A549 (cell line): Measurements from ENCODE around the gene HBE1. TPM values are rescaled to one million over a fixed set of nuclear protein-coding genes. Genes with fewer than 3 reads are reported as not detected.

Source experiments
- ATAC-seq, 2 experiments: fragments of 200-7000 bp in 1 of 2; fragments of >200 bp in 1 of 2; cut with Nextera tagmentation in 1 of 2; cut with Tn5 transposase in 1 of 2; 3 replicates each; pipeline versions ENCODE4 v1.8.0 to v1.9.1; 2018 to 2020; ENCODE audit warnings: mild to moderate bottlenecking in 1 of 2, moderate library complexity in 1 of 2
- CTCF ChIA-PET: fragments of 300-600 bp; sonication (Branson Sonifier 250); formaldehyde crosslinking; extraction: SDS; loops from one replicate; lab custom pipeline; 2021; ENCODE audit warnings: antibody characterized with exemption, inconsistent platforms; lab: Yijun Ruan, JAX
- POLR2A ChIA-PET: fragments of 350-600 bp; formaldehyde crosslinking; extraction: SDS; loops from one replicate; lab custom pipeline; 2021; ENCODE audit warnings: antibody characterized with exemption, inconsistent platforms; lab: Yijun Ruan, JAX
- DNase-seq, 2 experiments: peaks; one replicate each; pipeline versions ENCODE4 v3.0.0 to v3.0.0-alpha.2; 2011 to 2016; ENCODE audit warnings: low read depth in 1 of 2, low spot score in 1 of 2
- FAIRE-seq: peaks from 2 replicates; lab custom pipeline; 2011; peaks lifted over from hg19 to GRCh38; lab: Jason Lieb, UNC
- H3K27ac ChIP-seq, 2 experiments: fragments of >200 bp; sonication (Bioruptor Twin); formaldehyde crosslinking; 3 replicates each; pipeline ENCODE4 v1.5.1; 2016 to 2017
- H3K4me1 ChIP-seq: fragments of >200 bp; sonication (Bioruptor Twin); formaldehyde crosslinking; 3 replicates; pipeline ENCODE4 v1.6.1; 2016
- H3K4me2 ChIP-seq: fragments of >200 bp; sonication (Bioruptor Twin); formaldehyde crosslinking; 3 replicates; pipeline ENCODE4 v1.6.1; 2016
- H3K4me3 ChIP-seq: fragments of >200 bp; sonication (Bioruptor Twin); formaldehyde crosslinking; 3 replicates; pipeline ENCODE4 v1.5.1; 2016
- H3K9me3 ChIP-seq: fragments of >200 bp; sonication (Bioruptor Twin); formaldehyde crosslinking; 3 replicates; pipeline ENCODE4 v1.6.1; 2016
- BHLHE40 ChIP-seq: IDR thresholded peaks from 2 replicates; pipeline ENCODE4 v1.6.1; 2012; ENCODE audit warnings: low read depth, low read length, inconsistent platforms
- CBX2 ChIP-seq: fragments of 200-600 bp; sonication (generic); IDR thresholded peaks from 2 replicates; pipeline ENCODE4 v1.6.1; 2016; ENCODE audit warnings: low read depth, mild to moderate bottlenecking, borderline replicate concordance
- CEBPB ChIP-seq, 2 experiments: fragments of >200 bp in 1 of 2; sonication (Bioruptor Twin) in 1 of 2; formaldehyde crosslinking in 1 of 2; IDR thresholded peaks; 2 replicates each; pipeline ENCODE4 v1.6.1; 2012 to 2016
- CHD2 ChIP-seq: fragments of 150-350 bp; IDR thresholded peaks from 2 replicates; pipeline ENCODE4 v1.6.1; 2014; ENCODE audit warnings: low read length; ENCODE audit not compliant: partially characterized antibody
- EHMT2 ChIP-seq: fragments of 200-600 bp; sonication (generic); IDR thresholded peaks from 2 replicates; pipeline ENCODE4 v1.6.1; 2016; ENCODE audit warnings: antibody characterized with exemption, low read depth, mild to moderate bottlenecking, moderate library complexity
- EP300 ChIP-seq, 2 experiments: fragments of >200 bp; sonication (Bioruptor Twin); formaldehyde crosslinking; IDR thresholded peaks; 2 replicates in 1 of 2; 3 replicates in 1 of 2; pipeline ENCODE4 v1.6.1; 2016 to 2017
- ESRRA ChIP-seq: fragments of 150-350 bp; IDR thresholded peaks from 2 replicates; pipeline ENCODE4 v1.6.1; 2014; ENCODE audit warnings: mild to moderate bottlenecking, low read length, borderline replicate concordance
- FOSB ChIP-seq: fragments of 250-450 bp; sonication (Bioruptor Pico); IDR thresholded peaks from 2 replicates; pipeline ENCODE4 v1.5.0; 2020; ENCODE audit warnings: mild to moderate bottlenecking, moderate library complexity
- GATA3 ChIP-seq: IDR thresholded peaks from 2 replicates; pipeline ENCODE4 v1.6.1; 2012; ENCODE audit warnings: borderline replicate concordance
- HDAC2 ChIP-seq: fragments of 200-600 bp; sonication (generic); IDR thresholded peaks from 2 replicates; pipeline ENCODE4 v1.6.1; 2016
- HEYL ChIP-seq: fragments of 250-450 bp; sonication (Bioruptor Pico); IDR thresholded peaks from 2 replicates; pipeline ENCODE4 v1.8.0; 2021; ENCODE audit warnings: mild to moderate bottlenecking, moderate library complexity
- HOXA7 ChIP-seq: fragments of 250-450 bp; sonication (Bioruptor Pico); IDR thresholded peaks from 2 replicates; pipeline ENCODE4 v1.5.0; 2020; ENCODE audit warnings: mild to moderate bottlenecking, moderate library complexity
- JUN ChIP-seq, 2 experiments: fragments of >200 bp; sonication (Bioruptor Twin); formaldehyde crosslinking; IDR thresholded peaks; 2 replicates in 1 of 2; 3 replicates in 1 of 2; pipeline ENCODE4 v1.6.1; 2016 to 2017
- JUNB ChIP-seq: fragments of >200 bp; sonication (Bioruptor Twin); formaldehyde crosslinking; IDR thresholded peaks from 2 replicates; pipeline ENCODE4 v1.6.1; 2016
- KDM5A ChIP-seq: fragments of 200-600 bp; sonication (generic); IDR thresholded peaks from 2 replicates; pipeline ENCODE4 v1.6.1; 2016; ENCODE audit warnings: antibody characterized with exemption, mild to moderate bottlenecking
- MAZ ChIP-seq: fragments of 150-350 bp; IDR thresholded peaks from 2 replicates; pipeline ENCODE4 v1.6.1; 2014; ENCODE audit warnings: antibody characterized with exemption, low read depth, low read length, borderline replicate concordance
- NR3C1 ChIP-seq: fragments of >200 bp; sonication (Bioruptor Twin); formaldehyde crosslinking; IDR thresholded peaks from 3 replicates; pipeline ENCODE4 v1.6.1; 2017
- POLR2A ChIP-seq: IDR thresholded peaks from 2 replicates; pipeline ENCODE4 v1.6.1; 2012; ENCODE audit warnings: mild to moderate bottlenecking, low read length
- RAD21 ChIP-seq, 2 experiments: fragments of >200 bp in 1 of 2; sonication (Bioruptor Twin) in 1 of 2; formaldehyde crosslinking in 1 of 2; IDR thresholded peaks in 1 of 2; conservative IDR thresholded peaks in 1 of 2; 2 replicates in 1 of 2; 3 replicates in 1 of 2; pipeline ENCODE4 v1.6.1; 2012 to 2018; ENCODE audit warnings: inconsistent platforms in 1 of 2
- RARB ChIP-seq: fragments of 250-450 bp; sonication (Bioruptor Pico); IDR thresholded peaks from 2 replicates; pipeline ENCODE4 v1.8.0; 2021; ENCODE audit warnings: mild to moderate bottlenecking, moderate library complexity
- RFX5 ChIP-seq: fragments of 450-650 bp; IDR thresholded peaks from 2 replicates; pipeline ENCODE4 v1.7.1; 2014; ENCODE audit warnings: antibody characterized with exemption, mild to moderate bottlenecking, moderate library complexity
- RNF2 ChIP-seq: fragments of 200-600 bp; sonication (generic); IDR thresholded peaks from 2 replicates; pipeline ENCODE4 v1.6.1; 2016; ENCODE audit warnings: low read depth, mild to moderate bottlenecking, antibody characterized with exemption, moderate library complexity, borderline replicate concordance
- SREBF2 ChIP-seq: fragments of 450-650 bp; IDR thresholded peaks from 2 replicates; pipeline ENCODE4 v1.6.1; 2014; ENCODE audit warnings: mild to moderate bottlenecking, moderate library complexity
- TFCP2L1 ChIP-seq: fragments of 250-450 bp; sonication (Bioruptor Pico); IDR thresholded peaks from 2 replicates; pipeline ENCODE4 v1.5.0; 2021; ENCODE audit warnings: mild to moderate bottlenecking
- ZC3H11A ChIP-seq: fragments of 450-650 bp; IDR thresholded peaks from 2 replicates; pipeline ENCODE4 v1.6.1; 2014; ENCODE audit warnings: antibody characterized with exemption, mild to moderate bottlenecking
- ZFP36 ChIP-seq: fragments of 450-650 bp; IDR thresholded peaks from 2 replicates; pipeline ENCODE4 v1.6.1; 2014; ENCODE audit warnings: borderline replicate concordance; ENCODE audit not compliant: partially characterized antibody
- ZNF302 ChIP-seq: fragments of 250-450 bp; sonication (Bioruptor Pico); IDR thresholded peaks from 2 replicates; pipeline ENCODE4 v1.9.0; 2021; ENCODE audit warnings: inconsistent platforms, mild to moderate bottlenecking, moderate library complexity
- WGBS: methylation state at CpG from one replicate; pipeline ENCODE4 v1.1.6; 2017; ENCODE audit errors: missing lambda C conversion rate; 5-methylcytosine and 5-hydroxymethylcytosine counted together
- polyA plus RNA-seq, 4 experiments: library from polyadenylated mRNA; depleted of rRNA in 3 of 4; stranded (reverse); fragments of >200 nt; fragmentation: RNase III in 1 of 4; extraction: RNeasy Plus Mini Kit Qiagen cat#74134 plus additional on column Dnase treatment in 1 of 4; gene quantifications; 2 replicates in 3 of 4; 3 replicates in 1 of 4; pipeline ENCODE4 v1.2.3, GENCODE V29; 2011 to 2017
- TF ChIP-seq, protein P1 (sequence below): fragments of >200 bp; sonication (Bioruptor Twin); formaldehyde crosslinking; IDR thresholded peaks from 3 replicates; pipeline ENCODE4 v1.6.1; 2016
- TF ChIP-seq, protein P2 (sequence below): fragments of >200 bp; sonication (Bioruptor Twin); formaldehyde crosslinking; IDR thresholded peaks from 3 replicates; pipeline ENCODE4 v1.5.1; 2016
- TF ChIP-seq, protein P3 (sequence below): fragments of 450-650 bp; IDR thresholded peaks from 2 replicates; pipeline ENCODE4 v1.6.1; 2014; ENCODE audit warnings: antibody characterized with exemption
- TF ChIP-seq, protein P4 (sequence below): IDR thresholded peaks from 2 replicates; pipeline ENCODE4 v1.6.1; 2012; ENCODE audit warnings: low read depth, borderline replicate concordance
- TF ChIP-seq, protein P5 (sequence below): fragments of 250-450 bp; sonication (Bioruptor Pico); IDR thresholded peaks from 2 replicates; pipeline ENCODE4 v1.5.0; 2021; ENCODE audit warnings: mild to moderate bottlenecking, moderate library complexity, borderline replicate concordance

HBE1 gene
- polyA plus RNA-seq, 2 of the 4 experiments (the other 2 are of a cell fraction) = 0.32 TPM; not detected in 1

DNA sequence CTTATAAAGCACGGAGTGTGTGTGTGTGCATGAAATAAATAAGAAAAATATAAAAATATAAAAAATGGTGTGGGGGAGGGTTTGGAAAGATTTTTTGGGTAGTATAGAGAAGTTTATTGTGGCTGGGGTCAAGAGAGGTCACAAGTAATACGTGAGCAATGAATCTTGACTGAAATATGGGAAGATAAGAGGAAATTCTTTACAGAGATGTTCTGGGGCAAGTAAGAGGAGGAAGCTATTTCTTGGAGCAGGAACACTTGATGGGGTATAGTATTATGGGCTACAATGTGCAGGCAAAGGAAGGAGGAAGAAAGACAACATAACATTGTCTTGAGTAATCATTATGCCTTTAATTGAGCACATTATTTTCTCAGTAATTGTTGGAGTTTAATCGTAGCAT, 37.6 kb downstream of the HBE1 start:
- Histone ChIP-seq H3K27ac (no peak overlapping the region), H3K4me3 (no peak overlapping the region), H3K4me2 (no peak overlapping the region), H3K4me1 (no peaks in the 10 kb centered on the region), H3K9me3 (no peaks in the 10 kb centered on the region)
- FAIRE-seq = no peak
- TF ChIP-seq, protein P1, sequence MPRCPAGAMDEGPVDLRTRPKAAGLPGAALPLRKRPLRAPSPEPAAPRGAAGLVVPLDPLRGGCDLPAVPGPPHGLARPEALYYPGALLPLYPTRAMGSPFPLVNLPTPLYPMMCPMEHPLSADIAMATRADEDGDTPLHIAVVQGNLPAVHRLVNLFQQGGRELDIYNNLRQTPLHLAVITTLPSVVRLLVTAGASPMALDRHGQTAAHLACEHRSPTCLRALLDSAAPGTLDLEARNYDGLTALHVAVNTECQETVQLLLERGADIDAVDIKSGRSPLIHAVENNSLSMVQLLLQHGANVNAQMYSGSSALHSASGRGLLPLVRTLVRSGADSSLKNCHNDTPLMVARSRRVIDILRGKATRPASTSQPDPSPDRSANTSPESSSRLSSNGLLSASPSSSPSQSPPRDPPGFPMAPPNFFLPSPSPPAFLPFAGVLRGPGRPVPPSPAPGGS = no peak
- TF ChIP-seq CBX2 (no peak), TFCP2L1 (no peak), JUNB (no peak), POLR2A (no peak), NR3C1 (no peak), KDM5A (no peak), CHD2 (no peak), EHMT2 (no peak), ZC3H11A (no peak), RARB (CRISPR knock-in tag) (no peak), SREBF2 (no peak), JUN (IDR thresholded peaks at IDR 0.05) (no peak), CEBPB (IDR thresholded peaks at IDR 0.05) (no peak), ESRRA (no peak), HOXA7 (CRISPR knock-in tag) (no peak), FOSB (CRISPR knock-in tag) (no peak), BHLHE40 (no peak)
- TF ChIP-seq, protein P2, sequence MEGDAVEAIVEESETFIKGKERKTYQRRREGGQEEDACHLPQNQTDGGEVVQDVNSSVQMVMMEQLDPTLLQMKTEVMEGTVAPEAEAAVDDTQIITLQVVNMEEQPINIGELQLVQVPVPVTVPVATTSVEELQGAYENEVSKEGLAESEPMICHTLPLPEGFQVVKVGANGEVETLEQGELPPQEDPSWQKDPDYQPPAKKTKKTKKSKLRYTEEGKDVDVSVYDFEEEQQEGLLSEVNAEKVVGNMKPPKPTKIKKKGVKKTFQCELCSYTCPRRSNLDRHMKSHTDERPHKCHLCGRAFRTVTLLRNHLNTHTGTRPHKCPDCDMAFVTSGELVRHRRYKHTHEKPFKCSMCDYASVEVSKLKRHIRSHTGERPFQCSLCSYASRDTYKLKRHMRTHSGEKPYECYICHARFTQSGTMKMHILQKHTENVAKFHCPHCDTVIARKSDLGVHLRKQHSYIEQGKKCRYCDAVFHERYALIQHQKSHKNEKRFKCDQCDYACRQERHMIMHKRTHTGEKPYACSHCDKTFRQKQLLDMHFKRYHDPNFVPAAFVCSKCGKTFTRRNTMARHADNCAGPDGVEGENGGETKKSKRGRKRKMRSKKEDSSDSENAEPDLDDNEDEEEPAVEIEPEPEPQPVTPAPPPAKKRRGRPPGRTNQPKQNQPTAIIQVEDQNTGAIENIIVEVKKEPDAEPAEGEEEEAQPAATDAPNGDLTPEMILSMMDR = no peak
- 27% methylated on average over 3 of the region's 3 CpGs for WGBS
- POLR2A ChIA-PET = no interaction called here
- CTCF ChIA-PET = interaction anchor here (0.6 to 1.0 kb wide), 2 partner anchors 10 to 21 kb away, joined by 3 read pairs; no protein-coding TSS in a partner anchor
- no peak for ATAC-seq
- no peak for DNase-seq

DNA sequence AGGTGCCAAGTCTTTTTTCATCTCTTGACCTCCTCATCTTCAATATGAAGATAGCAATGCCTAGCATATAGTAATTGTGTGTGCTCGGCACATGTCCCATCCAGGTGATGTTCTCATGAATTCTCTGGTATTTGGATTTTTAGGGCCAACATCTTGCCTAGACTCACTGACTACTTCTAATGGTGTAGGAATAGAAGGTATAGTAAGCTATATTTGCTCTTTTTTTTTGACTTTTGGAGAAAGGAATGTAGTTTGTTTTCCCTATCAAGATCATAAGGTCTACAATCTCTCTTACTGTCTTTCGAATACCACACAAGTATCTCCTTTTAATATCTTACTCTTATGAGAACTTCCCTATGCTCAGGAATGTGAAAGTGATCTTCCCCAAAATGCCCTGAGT, 38.6 kb downstream of the HBE1 start:
- no peak for DNase-seq
- POLR2A ChIA-PET = no interaction called here
- no peak for FAIRE-seq
- H3K4me2 ChIP-seq = no peak overlapping the region
- no peaks in the 10 kb centered on the region for H3K9me3 ChIP-seq
- no peak overlapping the region for H3K27ac ChIP-seq
- TF ChIP-seq ZNF302 (CRISPR knock-in tag) (no peak), ZFP36 (no peak), RNF2 (no peak), RFX5 (no peak)
- CTCF ChIA-PET = interaction anchor here (0.9 to 1.5 kb wide), 2 partner anchors 56 to 58 kb away, joined by 3 read pairs; no protein-coding TSS in a partner anchor
- H3K4me3 ChIP-seq = no peak overlapping the region
- 70% methylated on average over 2 of the region's 2 CpGs for WGBS
- no peaks in the 10 kb centered on the region for H3K4me1 ChIP-seq
- ATAC-seq = no peak

DNA sequence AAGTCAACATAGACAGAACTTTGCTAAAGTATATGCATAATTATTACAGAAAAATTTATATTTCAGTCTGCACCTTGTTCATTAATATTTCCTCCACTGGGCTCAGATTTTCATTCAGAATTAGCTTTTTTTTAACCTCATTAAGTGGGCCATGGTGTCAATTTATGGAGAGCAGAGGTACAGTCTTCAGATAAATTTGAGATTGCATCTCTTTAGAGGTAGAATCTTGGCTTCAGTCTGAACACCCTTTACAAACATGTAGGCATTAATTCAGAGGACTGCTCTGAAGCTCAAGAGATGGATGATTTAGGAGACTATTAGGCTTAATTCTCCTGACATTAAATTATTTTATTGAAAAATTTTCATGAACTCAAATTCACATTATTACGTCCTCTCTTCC, 39.5 kb downstream of the HBE1 start:
- H3K27ac ChIP-seq = no peak overlapping the region
- CTCF ChIA-PET = interaction anchor here (0.8 to 1.5 kb wide), 2 partner anchors 21 to 57 kb away, joined by 3 to 4 read pairs; no protein-coding TSS in a partner anchor
- WGBS = 78% methylated on average over 1 of the region's 1 CpG
- no peak overlapping the region for H3K4me2 ChIP-seq
- DNase-seq = no peak
- no peaks in the 10 kb centered on the region for H3K4me1 ChIP-seq
- H3K4me3 ChIP-seq = no peak overlapping the region
- POLR2A ChIA-PET = no interaction called here
- no peak for ATAC-seq
- FAIRE-seq = no peak
- H3K9me3 ChIP-seq = no peaks in the 10 kb centered on the region
- no peak for TF ChIP-seq JUNB
- TF ChIP-seq, protein P3, sequence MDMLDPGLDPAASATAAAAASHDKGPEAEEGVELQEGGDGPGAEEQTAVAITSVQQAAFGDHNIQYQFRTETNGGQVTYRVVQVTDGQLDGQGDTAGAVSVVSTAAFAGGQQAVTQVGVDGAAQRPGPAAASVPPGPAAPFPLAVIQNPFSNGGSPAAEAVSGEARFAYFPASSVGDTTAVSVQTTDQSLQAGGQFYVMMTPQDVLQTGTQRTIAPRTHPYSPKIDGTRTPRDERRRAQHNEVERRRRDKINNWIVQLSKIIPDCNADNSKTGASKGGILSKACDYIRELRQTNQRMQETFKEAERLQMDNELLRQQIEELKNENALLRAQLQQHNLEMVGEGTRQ = no peak
- no peak for TF ChIP-seq TFCP2L1
- TF ChIP-seq HDAC2 = no peak
- TF ChIP-seq, protein P4, sequence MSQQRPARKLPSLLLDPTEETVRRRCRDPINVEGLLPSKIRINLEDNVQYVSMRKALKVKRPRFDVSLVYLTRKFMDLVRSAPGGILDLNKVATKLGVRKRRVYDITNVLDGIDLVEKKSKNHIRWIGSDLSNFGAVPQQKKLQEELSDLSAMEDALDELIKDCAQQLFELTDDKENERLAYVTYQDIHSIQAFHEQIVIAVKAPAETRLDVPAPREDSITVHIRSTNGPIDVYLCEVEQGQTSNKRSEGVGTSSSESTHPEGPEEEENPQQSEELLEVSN = no peak
- no peak for TF ChIP-seq MAZ
- no peak for TF ChIP-seq GATA3
- no peak for TF ChIP-seq HEYL (CRISPR knock-in tag)
- TF ChIP-seq RAD21 (conservative IDR thresholded peaks at IDR 0.05 in 1 of 2, IDR thresholded peaks at IDR 0.05 in 1 of 2) = no peak
- no peak for TF ChIP-seq EP300 (IDR thresholded peaks at IDR 0.05)
- TF ChIP-seq, protein P5, sequence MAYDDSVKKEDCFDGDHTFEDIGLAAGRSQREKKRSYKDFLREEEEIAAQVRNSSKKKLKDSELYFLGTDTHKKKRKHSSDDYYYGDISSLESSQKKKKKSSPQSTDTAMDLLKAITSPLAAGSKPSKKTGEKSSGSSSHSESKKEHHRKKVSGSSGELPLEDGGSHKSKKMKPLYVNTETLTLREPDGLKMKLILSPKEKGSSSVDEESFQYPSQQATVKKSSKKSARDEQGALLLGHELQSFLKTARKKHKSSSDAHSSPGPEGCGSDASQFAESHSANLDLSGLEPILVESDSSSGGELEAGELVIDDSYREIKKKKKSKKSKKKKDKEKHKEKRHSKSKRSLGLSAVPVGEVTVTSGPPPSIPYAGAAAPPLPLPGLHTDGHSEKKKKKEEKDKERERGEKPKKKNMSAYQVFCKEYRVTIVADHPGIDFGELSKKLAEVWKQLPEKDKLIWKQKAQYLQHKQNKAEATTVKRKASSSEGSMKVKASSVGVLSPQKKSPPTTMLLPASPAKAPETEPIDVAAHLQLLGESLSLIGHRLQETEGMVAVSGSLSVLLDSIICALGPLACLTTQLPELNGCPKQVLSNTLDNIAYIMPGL (CRISPR knock-in tag) = no peak
- no peak for TF ChIP-seq ZNF302 (CRISPR knock-in tag)
- no peak for TF ChIP-seq EHMT2
